NK-92 (cell line): ENCODE results near the gene CHCHD6.

Source experiments
- DNase-seq: peaks from one replicate; lab custom pipeline; 2025; ENCODE audit not compliant: unreplicated experiment; lab: John Stamatoyannopoulos, UW

CHCHD6 gene

GRCh38 chr3:127003175-127003555, 299.1 kb downstream of the CHCHD6 start:
- no peak for DNase-seq

- no peak for DNase-seq
Observed at GRCh38 chr3:127003601-127004280, 299.7 kb downstream of the CHCHD6 start.

- DNase-seq: no peak
Observed at GRCh38 chr3:127004641-127005397, 300.8 kb downstream of the CHCHD6 start.

GRCh38 chr3:127005864-127006500, 301.9 kb downstream of the CHCHD6 start:
- no peak for DNase-seq

- no peak for DNase-seq
Observed at GRCh38 chr3:127006781-127007436, 302.9 kb downstream of the CHCHD6 start.

- no peak for DNase-seq
Observed at GRCh38 chr3:127008236-127008635, 304.2 kb downstream of the CHCHD6 start.

GRCh38 chr3:127009531-127009930, 305.5 kb downstream of the CHCHD6 start:
- no peak for DNase-seq
